ENCODE results near the gene CMAS. TPM values are rescaled to one million over a fixed set of nuclear protein-coding genes. Genes with fewer than 3 reads are reported as not detected.
"Not testable (repeated sequence)": the region's sequence is repeated elsewhere in the genome, so short reads cannot be mapped to it uniquely, and the experiment has no call there.

CMAS gene
- total RNA-seq, 2 donors from 2014 or later = 33.7 to 38.7 TPM

- H3K4me3 ChIP-seq = peak overlapping the region; percentile 83
- DNase-seq (ENCODE audit: low spot score) = no peak
- peak overlapping the region; percentile 66 to 85 for H3K27ac ChIP-seq
- H3K9me3 ChIP-seq = no peaks in the 10 kb centered on the region
- H3K36me3 ChIP-seq = no peaks in the 10 kb centered on the region
- no peaks in the 10 kb centered on the region for H3K27me3 ChIP-seq (replicated peaks; ENCODE audit: insufficient read depth)
- peaks cover 8 to 31% of the 10 kb centered on the region in 2 donors for H3K4me1 ChIP-seq (ENCODE audit: control insufficient read depth in 1 of 2, low read depth in 2 of 2)
- ATAC-seq (ENCODE audit: insufficient number of reproducible peaks, low FRiP score, low read depth) = no peak
- no peak for TF ChIP-seq CTCF (IDR thresholded peaks at IDR 0.05)
Measured at GRCh38 chr12:22046968-22047390, 961 bp downstream of the CMAS start.

- no peaks in the 10 kb centered on the region for H3K36me3 ChIP-seq
- ATAC-seq (ENCODE audit: insufficient number of reproducible peaks, low FRiP score, low read depth) = no peak
- peaks cover 8 to 31% of the 10 kb centered on the region in 2 donors for H3K4me1 ChIP-seq (ENCODE audit: control insufficient read depth in 1 of 2, low read depth in 2 of 2)
- peak overlapping the region; percentile 83 for H3K4me3 ChIP-seq
- TF ChIP-seq CTCF (IDR thresholded peaks at IDR 0.05) = no peak
- no peak for DNase-seq (ENCODE audit: low spot score)
- H3K27ac ChIP-seq = no peak overlapping the region
- no peaks in the 10 kb centered on the region for H3K27me3 ChIP-seq (replicated peaks; ENCODE audit: insufficient read depth)
- H3K9me3 ChIP-seq = no peaks in the 10 kb centered on the region
Measured at GRCh38 chr12:22047494-22047893, 1.5 kb downstream of the CMAS start.

GRCh38 chr12:22048351-22049041, 2.5 kb downstream of the CMAS start:
- H3K27me3 ChIP-seq (replicated peaks; ENCODE audit: insufficient read depth) = no peaks in the 10 kb centered on the region
- peaks cover 8 to 31% of the 10 kb centered on the region in 2 donors for H3K4me1 ChIP-seq (ENCODE audit: control insufficient read depth in 1 of 2, low read depth in 2 of 2)
- H3K4me3 ChIP-seq = no peak overlapping the region
- no peak overlapping the region for H3K27ac ChIP-seq
- no peak for TF ChIP-seq CTCF (IDR thresholded peaks at IDR 0.05)
- ATAC-seq (ENCODE audit: insufficient number of reproducible peaks, low FRiP score, low read depth) = no peak
- no peak for DNase-seq (ENCODE audit: low spot score)
- H3K36me3 ChIP-seq = no peaks in the 10 kb centered on the region
- no peaks in the 10 kb centered on the region for H3K9me3 ChIP-seq

DNA sequence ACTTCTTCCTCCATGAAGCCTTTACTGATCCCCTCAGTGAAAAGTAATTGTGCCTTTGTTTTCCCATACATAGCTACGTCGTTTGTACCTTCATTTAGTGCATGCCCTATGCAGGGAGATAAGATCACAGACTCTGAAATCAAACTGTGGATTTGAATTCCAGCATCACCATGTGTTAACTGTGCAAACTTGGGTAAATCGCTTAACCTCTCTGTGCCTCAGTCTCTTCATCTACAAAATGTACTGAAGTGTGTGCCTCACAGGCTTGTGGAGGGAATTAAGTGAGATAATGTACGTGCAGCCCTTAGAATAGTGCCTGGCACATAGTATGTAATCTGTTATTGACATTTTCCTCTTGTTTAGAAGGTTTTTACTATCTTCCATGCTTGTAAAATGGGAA, 4.1 kb downstream of the CMAS start:
- Histone ChIP-seq H3K4me1 (ENCODE audit: control insufficient read depth in 1 of 2, low read depth in 2 of 2) (peaks cover 8 to 31% of the 10 kb centered on the region in 2 donors), H3K27ac (no peak overlapping the region), H3K36me3 (no peaks in the 10 kb centered on the region), H3K9me3 (no peaks in the 10 kb centered on the region), H3K27me3 (replicated peaks; ENCODE audit: insufficient read depth) (no peaks in the 10 kb centered on the region), H3K4me3 (no peak overlapping the region)
- ATAC-seq (ENCODE audit: insufficient number of reproducible peaks, low FRiP score, low read depth) (no peak), DNase-seq (ENCODE audit: low spot score) (no peak)
- no peak for TF ChIP-seq CTCF (IDR thresholded peaks at IDR 0.05)

GRCh38 chr12:22051114-22051698, 5.2 kb downstream of the CMAS start:
- no peak for TF ChIP-seq CTCF (IDR thresholded peaks at IDR 0.05)
- no peaks in the 10 kb centered on the region for H3K36me3 ChIP-seq
- DNase-seq (ENCODE audit: low spot score) = no peak
- no peaks in the 10 kb centered on the region for H3K27me3 ChIP-seq (replicated peaks; ENCODE audit: insufficient read depth)
- no peak overlapping the region for H3K4me3 ChIP-seq
- peaks cover 8 to 31% of the 10 kb centered on the region in 2 donors for H3K4me1 ChIP-seq (ENCODE audit: control insufficient read depth in 1 of 2, low read depth in 2 of 2)
- H3K27ac ChIP-seq = no peak overlapping the region
- no peak for ATAC-seq (ENCODE audit: insufficient number of reproducible peaks, low FRiP score, low read depth)
- H3K9me3 ChIP-seq = no peaks in the 10 kb centered on the region

DNA sequence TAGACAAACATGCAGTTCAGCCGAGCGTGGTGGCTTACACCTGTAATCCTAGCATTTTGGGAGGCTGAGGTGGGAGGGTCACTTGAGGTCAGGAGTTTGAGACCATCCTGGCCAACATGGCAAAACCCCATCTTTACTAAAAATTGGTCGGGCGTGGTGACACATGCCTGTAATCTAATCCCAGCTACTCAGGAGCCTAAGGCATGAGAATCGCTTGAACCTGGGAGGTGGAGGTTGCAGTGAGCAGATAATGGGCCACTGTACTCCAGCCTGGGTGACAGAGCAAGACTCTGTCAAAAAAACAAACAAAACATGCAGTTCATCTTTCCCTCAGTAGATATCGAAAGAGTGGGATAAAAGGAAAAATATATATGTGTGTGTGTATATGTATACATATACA, 7.0 kb downstream of the CMAS start:
- DNase-seq (ENCODE audit: low spot score); H3K4me3 ChIP-seq; H3K27me3 ChIP-seq (replicated peaks; ENCODE audit: insufficient read depth); ATAC-seq (ENCODE audit: insufficient number of reproducible peaks, low FRiP score, low read depth); H3K36me3 ChIP-seq; H3K27ac ChIP-seq; H3K9me3 ChIP-seq: not testable (repeated sequence)
- H3K4me1 ChIP-seq (ENCODE audit: control insufficient read depth in 1 of 2, low read depth in 2 of 2) = peaks cover 2 to 22% of the 10 kb centered on the region in 2 donors
